Sigmoid colon (tissue), 7 donors: ENCODE data around the gene RPS6KA5. TPM values are rescaled to one million over a fixed set of nuclear protein-coding genes. Genes with fewer than 3 reads are reported as not detected.
"Not testable (repeated sequence)": the region's sequence is repeated elsewhere in the genome, so short reads cannot be mapped to it uniquely, and the experiment has no call there.

Source experiments
- DNase-seq: peaks from one replicate; pipeline ENCODE4 v3.0.0-alpha.2; 2019
- H3K27ac ChIP-seq, 4 donors: fragments of 200-600 bp; sonication (generic); one replicate each; pipeline ENCODE4 v1.5.1; 2016 to 2019; ENCODE audit warnings: mild to moderate bottlenecking in 1 of 4
- H3K27me3 ChIP-seq, 3 donors: fragments of 200-600 bp; sonication (generic); one replicate each; pipeline ENCODE4 v1.5.1; 2019; ENCODE audit warnings: mild to moderate bottlenecking in 1 of 3
- H3K36me3 ChIP-seq, 4 donors: fragments of 200-600 bp; sonication (generic); one replicate each; pipeline ENCODE4 v1.5.1; 2016 to 2019
- H3K4me1 ChIP-seq, 4 donors: fragments of 200-600 bp; sonication (generic); one replicate each; pipeline ENCODE4 v1.5.1; 2017 to 2019
- H3K4me3 ChIP-seq, 4 donors: fragments of 200-600 bp; sonication (generic); one replicate each; pipeline ENCODE4 v1.5.1; 2017 to 2019; ENCODE audit warnings: mild to moderate bottlenecking in 2 of 4, moderate library complexity in 1 of 4
- H3K9me3 ChIP-seq, 4 donors: fragments of 200-600 bp in 3 of 4; sonication (generic) in 3 of 4; one replicate each; pipeline versions ENCODE4 v1.5.1 to v1.6.1; 2013 to 2019
- CTCF ChIP-seq, 4 experiments: fragments of 450-650 bp in 3 of 4; fragments of 200-600 bp in 1 of 4; IDR thresholded peaks; one replicate each; pipeline ENCODE4 v1.5.1; 2016 to 2019; ENCODE audit warnings: antibody characterized with exemption in 4 of 4, mild to moderate bottlenecking in 3 of 4, moderate library complexity in 2 of 4
- EP300 ChIP-seq, 4 donors: sonication (generic); formaldehyde crosslinking; IDR thresholded peaks; one replicate each; pipeline ENCODE4 v1.6.1; 2017; ENCODE audit warnings: antibody characterized with exemption in 4 of 4
- POLR2A ChIP-seq, 2 donors: fragments of 450-650 bp; IDR thresholded peaks; one replicate each; pipeline ENCODE4 v1.6.1; 2016; ENCODE audit warnings: antibody characterized with exemption in 2 of 2, mild to moderate bottlenecking in 2 of 2, moderate library complexity in 2 of 2
- POLR2AphosphoS5 ChIP-seq, 4 donors: sonication (generic); formaldehyde crosslinking; IDR thresholded peaks; one replicate each; pipeline ENCODE4 v1.6.1; 2017; ENCODE audit warnings: antibody characterized with exemption in 4 of 4
- WGBS, 2 donors: extraction: QIAGEN DNeasy Blood & Tissue Kit; methylation state at CpG; one replicate each; pipeline ENCODE4 v1.1.7; 2013; 5-methylcytosine and 5-hydroxymethylcytosine counted together
- intact Hi-C: fragments of 100-400 bp; cut with DNase I; formaldehyde crosslinking; loops from one replicate; pipeline ENCODE4 v1.15.1; 2023
- polyA plus RNA-seq, 3 donors: library from polyadenylated mRNA; stranded (reverse); fragments of 200-250 nt; gene quantifications; one replicate each; pipeline ENCODE4 v1.2.3, GENCODE V29; 2013
- total RNA-seq, 4 donors: library from RNA; depleted of rRNA; stranded (reverse); fragments of >200 nt; gene quantifications; one replicate each; pipeline ENCODE4 v1.1.0, GENCODE V29; 2016
- donor health status: healthy with polysubstance abuse.
- donor health status: Bipolar disorder and iron deficiency.
- donor health status: healthy.

The RPS6KA5 gene
- total and polyA plus RNA-seq, 7 donors, result 3.6 to 36.4 (median 18.2) TPM

- Histone ChIP-seq H3K4me1 (peaks cover 0 to 9% (median 3%) of the 10 kb centered on the region in 4 donors), H3K9me3 (no peaks in the 10 kb centered on the region), H3K4me3 (no peak overlapping the region), H3K27me3 (no peaks in the 10 kb centered on the region), H3K36me3 (no peaks in the 10 kb centered on the region), H3K27ac (no peak overlapping the region)
- DNase-seq, result no peak
- 80 to 83% methylated on average over 3 of the region's 3 CpGs for WGBS, 2 donors
- TF ChIP-seq CTCF (IDR thresholded peaks at IDR 0.05), result no peak
- no peak for TF ChIP-seq EP300 (IDR thresholded peaks at IDR 0.05)
- no peak for TF ChIP-seq POLR2AphosphoS5 (IDR thresholded peaks at IDR 0.05)
- TF ChIP-seq POLR2A (IDR thresholded peaks at IDR 0.05), result no peak
- intact Hi-C loops, result no loop called here
Observed at GRCh38 chr14:91098591-91098990, 38.1 kb upstream of the RPS6KA5 start.

- 81 to 82% methylated on average over 5 of the region's 5 CpGs for WGBS, 2 donors
- H3K4me3 ChIP-seq, H3K27ac ChIP-seq, H3K9me3 ChIP-seq, H3K36me3 ChIP-seq, intact Hi-C loops, H3K27me3 ChIP-seq, H3K4me1 ChIP-seq, DNase-seq: not testable (repeated sequence)
Observed at GRCh38 chr14:91097657-91098056, 37.2 kb upstream of the RPS6KA5 start.

GRCh38 chr14:91095178-91095577 lies 34.7 kb upstream of the RPS6KA5 start:
- intact Hi-C loops, result no loop called here
- WGBS, 2 donors, result 87 to 94% methylated on average over 8 of the region's 8 CpGs
- no peak for DNase-seq

GRCh38 chr14:91094772-91095171 lies 34.3 kb upstream of the RPS6KA5 start:
- Histone ChIP-seq H3K9me3 (no peaks in the 10 kb centered on the region), H3K4me3 (no peak overlapping the region), H3K36me3 (no peaks in the 10 kb centered on the region), H3K27ac (no peak overlapping the region), H3K4me1 (peaks cover 0 to 4% (median 0%) of the 10 kb centered on the region in 4 donors), H3K27me3 (no peaks in the 10 kb centered on the region)
- DNase-seq, result no peak
- no peak for TF ChIP-seq EP300 (IDR thresholded peaks at IDR 0.05)
- no peak for TF ChIP-seq CTCF (IDR thresholded peaks at IDR 0.05)
- TF ChIP-seq POLR2A (IDR thresholded peaks at IDR 0.05), result no peak
- no peak for TF ChIP-seq POLR2AphosphoS5 (IDR thresholded peaks at IDR 0.05)
- intact Hi-C loops, result no loop called here
- WGBS, 2 donors, result 93 to 97% methylated on average over 4 of the region's 4 CpGs

More at GRCh38 chr14:91095178-91095577, 34.7 kb upstream of the RPS6KA5 start:
- Histone ChIP-seq H3K27me3 (no peaks in the 10 kb centered on the region), H3K27ac (no peak overlapping the region), H3K9me3 (no peaks in the 10 kb centered on the region), H3K4me3 (no peak overlapping the region), H3K36me3 (no peaks in the 10 kb centered on the region), H3K4me1 (peaks cover 0 to 4% (median 0%) of the 10 kb centered on the region in 4 donors)
- no peak for TF ChIP-seq CTCF (IDR thresholded peaks at IDR 0.05)
- TF ChIP-seq POLR2AphosphoS5 (IDR thresholded peaks at IDR 0.05), result no peak
- TF ChIP-seq POLR2A (IDR thresholded peaks at IDR 0.05), result no peak
- TF ChIP-seq EP300 (IDR thresholded peaks at IDR 0.05), result no peak

- H3K4me3 ChIP-seq, intact Hi-C loops, H3K27me3 ChIP-seq, DNase-seq, H3K9me3 ChIP-seq, H3K4me1 ChIP-seq, H3K36me3 ChIP-seq, H3K27ac ChIP-seq: not testable (repeated sequence)
- 95 to 96% methylated on average over 14 of the region's 14 CpGs for WGBS, 2 donors
Observed at GRCh38 chr14:91093743-91094472, 33.5 kb upstream of the RPS6KA5 start.

GRCh38 chr14:91092073-91092472 lies 31.6 kb upstream of the RPS6KA5 start:
- TF ChIP-seq POLR2AphosphoS5 (IDR thresholded peaks at IDR 0.05), result no peak
- no peak for TF ChIP-seq POLR2A (IDR thresholded peaks at IDR 0.05)
- no peak for DNase-seq
- Histone ChIP-seq H3K36me3 (no peaks in the 10 kb centered on the region), H3K27ac (no peak overlapping the region), H3K9me3 (no peaks in the 10 kb centered on the region), H3K27me3 (no peaks in the 10 kb centered on the region), H3K4me1 (peaks cover 0 to 16% (median 7%) of the 10 kb centered on the region in 4 donors), H3K4me3 (no peak overlapping the region)
- 87 to 90% methylated on average over 3 of the region's 3 CpGs for WGBS, 2 donors
- intact Hi-C loops, result no loop called here
